Neural cell (in vitro differentiated cells): ENCODE data around the gene SEC31A. TPM values are rescaled to one million over a fixed set of nuclear protein-coding genes. Genes with fewer than 3 reads are reported as not detected.

ENCODE experiments used
- H2AFZ ChIP-seq: fragments of 200-600, 300-800 bp; sonication (generic), shearing (Covaris generic); 2 replicates; pipeline ENCODE4 v1.6.0; 2014; ENCODE audit warnings: low read depth, mild to moderate bottlenecking, antibody characterized with exemption, low read length, moderate library complexity
- H3F3A ChIP-seq: fragments of 200-600 bp; shearing (Covaris generic); 2 replicates; pipeline ENCODE4 v1.6.1; 2016; ENCODE audit warnings: mild to moderate bottlenecking, moderate library complexity, mixed read lengths, antibody characterized with exemption, low read length; ENCODE audit not compliant: insufficient read depth, poor library complexity, severe bottlenecking
- H3K27ac ChIP-seq: fragments of 200-600, 300-800 bp; sonication (generic), shearing (Covaris generic); 2 replicates; pipeline ENCODE4 v1.5.1; 2014; ENCODE audit warnings: mild to moderate bottlenecking, low read length, moderate library complexity
- H3K27me3 ChIP-seq: fragments of 300-800, 200-600 bp; sonication (generic), shearing (Covaris generic); 2 replicates; pipeline ENCODE4 v1.6.0; 2014; ENCODE audit warnings: mild to moderate bottlenecking, low read depth, low read length, moderate library complexity; ENCODE audit not compliant: insufficient read depth
- H3K36me3 ChIP-seq: fragments of 300-800, 200-600 bp; sonication (generic), shearing (Covaris generic); 2 replicates; pipeline ENCODE4 v1.5.1; 2014; ENCODE audit warnings: mild to moderate bottlenecking, antibody characterized with exemption, low read length, moderate library complexity; ENCODE audit not compliant: insufficient read depth
- H3K4me2 ChIP-seq: fragments of 300-800, 200-600 bp; sonication (generic), shearing (Covaris generic); 2 replicates; pipeline ENCODE4 v1.6.0; 2014; ENCODE audit warnings: mild to moderate bottlenecking, low read length
- H3K4me3 ChIP-seq: fragments of 300-800, 200-600 bp; sonication (generic), shearing (Covaris generic); 2 replicates; pipeline ENCODE4 v1.5.1; 2014; ENCODE audit warnings: mild to moderate bottlenecking, low read length, moderate library complexity
- H3K79me2 ChIP-seq: fragments of 200-600 bp; shearing (Covaris generic); replicated peaks from 2 replicates; pipeline ENCODE4 v1.6.0; 2014; ENCODE audit warnings: mild to moderate bottlenecking, low read length, moderate library complexity; ENCODE audit not compliant: insufficient read depth
- H3K9ac ChIP-seq: fragments of 300-800, 200-600 bp; sonication (generic), shearing (Covaris generic); 2 replicates; pipeline ENCODE4 v1.6.1; 2016; ENCODE audit warnings: mild to moderate bottlenecking, low read length, mixed read lengths
- H3K9me2 ChIP-seq: fragments of 200-600 bp; shearing (Covaris generic); 2 replicates; pipeline ENCODE4 v1.6.1; 2016; ENCODE audit warnings: mild to moderate bottlenecking, low read length, mixed read lengths; ENCODE audit not compliant: insufficient read depth
- H3K9me3 ChIP-seq: fragments of 200-600, 300-800 bp; sonication (generic), shearing (Covaris generic); 2 replicates; pipeline ENCODE4 v1.6.1; 2016; ENCODE audit warnings: mild to moderate bottlenecking, mixed run types, low read length, moderate library complexity, mixed read lengths
- H4K20me1 ChIP-seq: fragments of 200-600 bp; shearing (Covaris generic); 2 replicates; pipeline ENCODE4 v1.6.1; 2016; ENCODE audit warnings: mild to moderate bottlenecking, mixed run types; ENCODE audit not compliant: insufficient read depth
- CTCF ChIP-seq: fragments of 450-650 bp; IDR thresholded peaks from 2 replicates; pipeline ENCODE4 v1.5.1; 2014; ENCODE audit warnings: antibody characterized with exemption, mild to moderate bottlenecking, moderate library complexity; ENCODE audit not compliant: poor library complexity, severe bottlenecking
- EP300 ChIP-seq: fragments of 450-650 bp; conservative IDR thresholded peaks from 2 replicates; pipeline ENCODE4 v1.6.1; 2014; ENCODE audit warnings: antibody characterized with exemption, mild to moderate bottlenecking, moderate library complexity; ENCODE audit not compliant: poor library complexity, severe bottlenecking
- EZH2 ChIP-seq: fragments of 200-600, 300-800 bp; shearing (Covaris generic), sonication (generic); IDR thresholded peaks from 2 replicates; pipeline ENCODE4 v1.6.1; 2014; ENCODE audit warnings: antibody characterized with exemption, low read length, borderline replicate concordance, mild to moderate bottlenecking; ENCODE audit not compliant: insufficient read depth, poor library complexity, severe bottlenecking
- MXI1 ChIP-seq: fragments of 450-650 bp; conservative IDR thresholded peaks from 2 replicates; pipeline ENCODE4 v1.6.1; 2014; ENCODE audit warnings: antibody characterized with exemption, mild to moderate bottlenecking; ENCODE audit not compliant: poor library complexity, severe bottlenecking
- POLR2AphosphoS5 ChIP-seq: IDR thresholded peaks from 2 replicates; pipeline ENCODE4 v1.6.1; 2012
- RAD21 ChIP-seq: fragments of 450-650 bp; conservative IDR thresholded peaks from 2 replicates; pipeline ENCODE4 v1.6.1; 2014; ENCODE audit warnings: antibody characterized with exemption, mild to moderate bottlenecking, moderate library complexity
- REST ChIP-seq: IDR thresholded peaks from 2 replicates; pipeline ENCODE4 v1.6.1; 2012; ENCODE audit warnings: borderline replicate concordance
- SMC3 ChIP-seq: fragments of 450-650 bp; conservative IDR thresholded peaks from 2 replicates; pipeline ENCODE4 v1.6.1; 2014; ENCODE audit warnings: antibody characterized with exemption, mild to moderate bottlenecking, moderate library complexity; ENCODE audit not compliant: poor library complexity
- TAF1 ChIP-seq: IDR thresholded peaks from 2 replicates; pipeline ENCODE4 v1.6.1; 2012; ENCODE audit warnings: low read depth
- polyA plus RNA-seq: library from polyadenylated mRNA; depleted of rRNA; stranded (reverse); fragments of >200 nt; gene quantifications from 2 replicates; pipeline ENCODE4 v1.2.3, GENCODE V29; 2014

The SEC31A gene
- polyA plus RNA-seq, 1 donor from 2014 or later = 139 TPM

GRCh38 chr4:82786828-82787227 is 104.1 kb downstream of the SEC31A start:
- TF ChIP-seq SMC3 = no peak
- no peak for TF ChIP-seq RAD21
- no peak for TF ChIP-seq EZH2
- H3K4me3 ChIP-seq = no peak overlapping the region
- H3K36me3 ChIP-seq = no peaks in the 10 kb centered on the region
- H3K79me2 ChIP-seq = peaks cover 37% of the 10 kb centered on the region
- no peaks in the 10 kb centered on the region for H3K27me3 ChIP-seq
- H3K9ac ChIP-seq = no peak overlapping the region
- H3K4me2 ChIP-seq = no peak overlapping the region
- no peaks in the 10 kb centered on the region for H3K9me3 ChIP-seq
- peaks cover 3% of the 10 kb centered on the region for H3F3A ChIP-seq
- no peak overlapping the region for H2AFZ ChIP-seq
- H4K20me1 ChIP-seq = no peaks in the 10 kb centered on the region
- no peaks in the 10 kb centered on the region for H3K9me2 ChIP-seq
- no peak overlapping the region for H3K27ac ChIP-seq

GRCh38 chr4:82785611-82786400 is 105.1 kb downstream of the SEC31A start:
- peak overlapping the region; percentile 58 for H3K4me3 ChIP-seq
- H2AFZ ChIP-seq = no peak overlapping the region
- no peaks in the 10 kb centered on the region for H4K20me1 ChIP-seq
- H3K36me3 ChIP-seq = no peaks in the 10 kb centered on the region
- peak overlapping the region; percentile 74 for H3K4me2 ChIP-seq
- no peak for TF ChIP-seq CTCF
- TF ChIP-seq REST = no peak
- no peak for TF ChIP-seq POLR2AphosphoS5
- no peak for TF ChIP-seq SMC3
- no peak for TF ChIP-seq MXI1
- TF ChIP-seq TAF1 = no peak
- TF ChIP-seq RAD21 = no peak
- no peak for TF ChIP-seq EP300
- no peak for TF ChIP-seq EZH2
- H3K9me3 ChIP-seq = no peaks in the 10 kb centered on the region
- H3K79me2 ChIP-seq = peaks cover 37% of the 10 kb centered on the region
- H3K27ac ChIP-seq = peak overlapping the region; percentile 54
- H3K9ac ChIP-seq = peak overlapping the region; percentile 38
- H3K27me3 ChIP-seq = no peaks in the 10 kb centered on the region
- no peaks in the 10 kb centered on the region for H3K9me2 ChIP-seq
- peaks cover 3% of the 10 kb centered on the region for H3F3A ChIP-seq
